HepG2 (cell line): Measurements from ENCODE around the gene ALCAM. TPM values are rescaled to one million over a fixed set of nuclear protein-coding genes. Genes with fewer than 3 reads are reported as not detected.
A peak's percentile ranks its signal among the peaks of the same experiment; 100 is the strongest.

ENCODE experiments used
- ATAC-seq: fragments of 200-7000 bp; cut with Tn5 transposase; 3 replicates; pipeline ENCODE4 v1.9.1; 2020; ENCODE audit warnings: mild to moderate bottlenecking, moderate library complexity
- BruUV-seq: library from RNA; stranded (reverse); fragments of 400-500 nt; replicated peaks from 2 replicates; lab custom pipeline; 2021; lab: Mats Ljungman, UMichigan
- CTCF ChIA-PET: fragments of 300-600 bp; formaldehyde crosslinking; extraction: SDS; loops from one replicate; lab custom pipeline; 2021; ENCODE audit warnings: low total read pairs, inconsistent platforms, low intra/inter-chr PET ratio; lab: Yijun Ruan, JAX
- POLR2A ChIA-PET: fragments of 350-600 bp; sonication (Branson Sonifier 250); formaldehyde crosslinking; loops from one replicate; lab custom pipeline; 2020; ENCODE audit warnings: antibody characterized with exemption, inconsistent platforms; lab: Yijun Ruan, JAX
- DNase-seq: peaks from one replicate; pipeline ENCODE4 v3.0.0-alpha.2; 2015; ENCODE audit warnings: low spot score
- FAIRE-seq: peaks from 3 replicates; lab custom pipeline; 2011; peaks lifted over from hg19 to GRCh38; lab: Jason Lieb, UNC
- H2AFZ ChIP-seq: one replicate; pipeline ENCODE4 v1.6.1; 2011; ENCODE audit warnings: low read length, inconsistent platforms
- H3K27ac ChIP-seq: fragments of 300-600 bp; 3 replicates; pipeline ENCODE4 v1.8.0; 2011; ENCODE audit warnings: mixed run types, mild to moderate bottlenecking, mixed read lengths, low read length, inconsistent platforms; ENCODE audit not compliant: insufficient read depth; ENCODE audit errors: extremely low read length
- H3K27me3 ChIP-seq, 2 experiments: fragments of 200-600 bp in 1 of 2; 2 replicates in 1 of 2; 3 replicates in 1 of 2; pipeline versions ENCODE4 v1.6.0 to v1.8.0; 2011; ENCODE audit warnings: low read length in 2 of 2, mild to moderate bottlenecking in 2 of 2, moderate library complexity in 2 of 2, inconsistent platforms in 1 of 2; ENCODE audit not compliant: insufficient read depth in 2 of 2, control insufficient read depth in 1 of 2
- H3K36me3 ChIP-seq, 2 experiments: fragments of 200-600 bp in 1 of 2; replicated peaks in 1 of 2; 2 replicates in 1 of 2; 3 replicates in 1 of 2; pipeline versions ENCODE4 v1.5.1 to v1.8.0; 2011; ENCODE audit warnings: low read length in 2 of 2, inconsistent platforms in 1 of 2; ENCODE audit not compliant: insufficient read depth in 2 of 2, control insufficient read depth in 1 of 2
- H3K4me1 ChIP-seq: 2 replicates; pipeline ENCODE4 v1.5.1; 2012; ENCODE audit warnings: low read length, inconsistent platforms; ENCODE audit not compliant: insufficient read depth
- H3K4me2 ChIP-seq: 2 replicates; pipeline ENCODE4 v1.6.0; 2011; ENCODE audit warnings: low read depth, low read length, inconsistent platforms
- H3K4me3 ChIP-seq, 3 experiments: fragments of 200-600 bp in 1 of 3; sonication (generic), shearing (Covaris generic) in 1 of 3; replicated peaks in 1 of 3; 2 replicates each; pipeline ENCODE4 v1.5.1; 2011 to 2016; ENCODE audit warnings: low read length in 3 of 3, inconsistent platforms in 2 of 3, low read depth in 2 of 3, mild to moderate bottlenecking in 2 of 3, control low read depth in 1 of 3, mixed read lengths in 1 of 3; ENCODE audit not compliant: insufficient read depth in 1 of 3
- H3K79me2 ChIP-seq: one replicate; pipeline ENCODE4 v1.6.1; 2011; ENCODE audit warnings: low read length, inconsistent platforms; ENCODE audit not compliant: insufficient read depth
- H3K9ac ChIP-seq: 2 replicates; pipeline ENCODE4 v1.6.0; 2011; ENCODE audit warnings: mild to moderate bottlenecking, low read depth, low read length, inconsistent platforms; ENCODE audit not compliant: insufficient read depth
- H3K9me3 ChIP-seq: 2 replicates; pipeline ENCODE4 v1.5.1; 2012; ENCODE audit warnings: mild to moderate bottlenecking, low read length
- H4K20me1 ChIP-seq: 2 replicates; pipeline ENCODE4 v1.6.0; 2011; ENCODE audit warnings: inconsistent platforms, mild to moderate bottlenecking, low read length, moderate library complexity; ENCODE audit not compliant: insufficient read depth
- ATF1 ChIP-seq: IDR thresholded peaks from 2 replicates; pipeline ENCODE4 v1.6.1; 2016; ENCODE audit warnings: mild to moderate bottlenecking, control low read depth
- HOXA3 ChIP-seq: sonication (generic); formaldehyde crosslinking; IDR thresholded peaks from 2 replicates; pipeline ENCODE4 v1.5.0; 2020; ENCODE audit warnings: missing genetic modification reagents
- REXO4 ChIP-seq: sonication (generic); formaldehyde crosslinking; IDR thresholded peaks from 2 replicates; pipeline ENCODE4 v1.8.0; 2022; ENCODE audit warnings: missing genetic modification reagents, mild to moderate bottlenecking, borderline replicate concordance
- RFXAP ChIP-seq: sonication (generic); formaldehyde crosslinking; IDR thresholded peaks from 2 replicates; pipeline ENCODE4 v1.4.0; 2020; ENCODE audit warnings: missing genetic modification reagents, borderline replicate concordance
- SAP130 ChIP-seq: IDR thresholded peaks from 2 replicates; pipeline ENCODE4 v1.6.1; 2016; ENCODE audit warnings: low read depth
- SP4 ChIP-seq: sonication (generic); formaldehyde crosslinking; IDR thresholded peaks from 2 replicates; pipeline ENCODE4 v1.8.1; 2023; ENCODE audit warnings: mild to moderate bottlenecking, missing genetic modification reagents
- U2AF2 ChIP-seq: fragments of 200-400 bp; formaldehyde crosslinking; IDR thresholded peaks from 2 replicates; pipeline ENCODE4 v1.6.1; 2017; ENCODE audit warnings: low read depth, mild to moderate bottlenecking, low read length
- ZFP90 ChIP-seq: sonication (generic); formaldehyde crosslinking; IDR thresholded peaks from 2 replicates; pipeline ENCODE4 v1.8.0; 2022; ENCODE audit warnings: missing genetic modification reagents, mild to moderate bottlenecking, inconsistent platforms, borderline replicate concordance
- ZNF224 ChIP-seq: sonication (generic); formaldehyde crosslinking; IDR thresholded peaks from 2 replicates; pipeline ENCODE4 v1.5.0; 2020; ENCODE audit warnings: mild to moderate bottlenecking, missing genetic modification reagents
- ZNF350 ChIP-seq: sonication (generic); formaldehyde crosslinking; IDR thresholded peaks from 2 replicates; pipeline ENCODE4 v1.4.0; 2020; ENCODE audit warnings: mild to moderate bottlenecking, low read depth, missing genetic modification reagents, borderline replicate concordance
- ZNF431 ChIP-seq: sonication (generic); formaldehyde crosslinking; IDR thresholded peaks from 2 replicates; pipeline ENCODE4 v1.9.0; 2022; ENCODE audit warnings: missing genetic modification reagents, low read depth, mild to moderate bottlenecking, borderline replicate concordance
- ZNF501 ChIP-seq: sonication (generic); formaldehyde crosslinking; IDR thresholded peaks from 2 replicates; pipeline ENCODE4 v1.5.1; 2020; ENCODE audit warnings: mild to moderate bottlenecking, moderate library complexity, missing genetic modification reagents
- ZNF7 ChIP-seq: IDR thresholded peaks from 2 replicates; pipeline ENCODE4 v1.6.1; 2016; ENCODE audit warnings: missing biosample characterization, missing genetic modification reagents
- ZNF724P ChIP-seq: sonication (generic); formaldehyde crosslinking; IDR thresholded peaks from 2 replicates; pipeline ENCODE4 v1.8.0; 2022; ENCODE audit warnings: missing genetic modification reagents, borderline replicate concordance
- WGBS: methylation state at CpG from one replicate; pipeline ENCODE4 v1.1.6; 2017; ENCODE audit warnings: low lambda C conversion rate; 5-methylcytosine and 5-hydroxymethylcytosine counted together
- in situ Hi-C: cut with HindIII; loops from 2 replicates; pipeline ENCODE4 v1.10.0; 2017; ENCODE audit warnings: low pct_unique_long_range_greater_than_20kb; ENCODE audit not compliant: extremely low pct_ligation_motif_present
- intact Hi-C: fragments of 100-400 bp; cut with micrococcal nuclease; formaldehyde crosslinking; loops from one replicate; pipeline ENCODE4 v1.10.0; 2022; ENCODE audit not compliant: unreplicated experiment
- polyA plus RNA-seq, 8 experiments: library from polyadenylated mRNA; depleted of rRNA in 3 of 8; stranded (reverse) in 7 of 8; unstranded in 1 of 8; fragments of >200 nt; fragmentation: Illumina TruSeq in 4 of 8; extraction: Trizol in 4 of 8; gene quantifications; 2 replicates each; pipeline versions ENCODE4 v1.2.1 to v1.2.3, GENCODE V29; 2011 to 2016; ENCODE audit warnings: low read depth in 4 of 8, missing spikeins in 1 of 8, mixed read lengths in 1 of 8; ENCODE audit not compliant: insufficient read depth in 1 of 8
- total RNA-seq, 5 experiments: library from RNA; depleted of rRNA; stranded (reverse); fragments of >200 nt; fragmentation: Illumina TruSeq; extraction: Trizol; gene quantifications; 2 replicates each; pipeline ENCODE4 v1.2.3, GENCODE V29; 2016; ENCODE audit warnings: low read depth in 1 of 5
- TF ChIP-seq, protein P1 (sequence below): sonication (generic); formaldehyde crosslinking; IDR thresholded peaks from 2 replicates; pipeline ENCODE4 v1.5.0; 2020; ENCODE audit warnings: missing genetic modification reagents
- TF ChIP-seq, protein P2 (sequence below): IDR thresholded peaks from 2 replicates; pipeline ENCODE4 v1.6.1; 2016; ENCODE audit warnings: missing compliant biosample characterization, missing genetic modification reagents, borderline replicate concordance
- TF ChIP-seq, protein P3 (sequence below): sonication (generic); formaldehyde crosslinking; IDR thresholded peaks from 2 replicates; pipeline ENCODE4 v1.9.0; 2022; ENCODE audit warnings: missing genetic modification reagents, mild to moderate bottlenecking, borderline replicate concordance

Gene ALCAM
- total and polyA plus RNA-seq, 2 of the 13 experiments (the other 11 are each of a cell fraction or from before 2014, with no cell fraction given): 26.0 to 33.1 TPM

DNA sequence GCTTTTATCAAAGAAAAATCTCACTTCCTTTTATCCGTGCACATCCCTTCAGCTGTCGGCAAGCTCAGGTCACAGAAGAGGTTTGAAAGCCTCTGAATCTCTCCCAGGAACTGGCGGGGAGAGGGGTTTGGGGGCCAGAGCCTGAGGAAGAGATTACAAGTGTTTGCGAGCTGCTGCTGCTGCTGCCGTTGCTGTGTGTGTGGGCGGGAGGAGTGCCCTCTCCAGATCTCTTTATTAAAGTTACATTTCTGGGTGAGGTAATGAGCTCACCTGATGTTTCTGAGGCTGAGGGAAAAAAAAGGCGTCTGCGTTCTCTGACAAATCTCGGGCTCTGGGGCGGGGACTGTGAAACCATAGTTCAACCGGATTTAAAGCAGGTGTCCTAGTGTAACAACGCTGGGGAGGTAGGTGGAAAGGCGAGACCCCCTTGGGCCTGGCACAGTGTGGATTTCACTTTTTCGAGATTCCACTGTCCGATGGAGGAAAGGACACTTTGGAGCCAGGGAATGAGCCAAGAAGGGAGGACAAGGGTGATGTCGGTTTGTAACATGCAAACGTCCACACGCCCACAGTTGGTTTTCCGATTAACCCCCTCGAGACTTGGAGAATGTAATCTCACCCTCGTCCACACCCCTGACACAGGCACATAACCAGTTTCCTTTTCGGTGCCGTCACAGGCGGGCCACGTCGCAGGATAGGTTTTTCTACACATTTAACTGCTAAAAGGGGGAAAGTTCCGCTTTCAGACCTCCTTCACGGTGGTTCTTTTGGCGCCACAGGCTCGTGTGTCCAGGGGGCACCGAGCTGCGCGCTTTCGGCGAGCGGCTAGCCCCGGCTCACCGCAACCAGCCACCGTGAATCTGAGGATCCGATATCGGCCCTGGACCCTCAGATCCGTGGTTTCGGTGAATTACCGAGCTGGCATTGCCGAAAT lies 2.1 kb downstream of the ALCAM start:
- TSS peak; percentile 81 for BruUV-seq
- CTCF ChIA-PET: interaction anchor here (1.9 kb wide), 1 partner anchor 150 kb away, joined by 7 read pairs; no protein-coding TSS in a partner anchor
- TF ChIP-seq ZFP90 (CRISPR knock-in tag) (0 out of 2 replicates have a peak, but pooled peaks have one; percentile 66), ZNF7 (CRISPR knock-in tag) (peak; percentile 60), RFXAP (peak; percentile 11; the same call in 1 of the 2 replicates), U2AF2 (no peak), ZNF224 (CRISPR knock-in tag) (no peak), ZNF724P (CRISPR knock-in tag) (0 out of 2 replicates have a peak, but pooled peaks have one; percentile 42), SAP130 (peak; percentile 42; the same call in 1 of the 2 replicates), ATF1 (CRISPR knock-in tag) (no peak), SP4 (0 out of 2 replicates have a peak, but pooled peaks have one; percentile 63), ZNF501 (CRISPR knock-in tag) (peak; percentile 84), ZNF431 (peak; percentile 52; the same call in 1 of the 2 replicates), HOXA3 (peak; percentile 19; the same call in 1 of the 2 replicates), ZNF350 (CRISPR knock-in tag) (peak; percentile 47; the same call in 1 of the 2 replicates), REXO4 (CRISPR knock-in tag) (no peak)
- TF ChIP-seq, protein P1, sequence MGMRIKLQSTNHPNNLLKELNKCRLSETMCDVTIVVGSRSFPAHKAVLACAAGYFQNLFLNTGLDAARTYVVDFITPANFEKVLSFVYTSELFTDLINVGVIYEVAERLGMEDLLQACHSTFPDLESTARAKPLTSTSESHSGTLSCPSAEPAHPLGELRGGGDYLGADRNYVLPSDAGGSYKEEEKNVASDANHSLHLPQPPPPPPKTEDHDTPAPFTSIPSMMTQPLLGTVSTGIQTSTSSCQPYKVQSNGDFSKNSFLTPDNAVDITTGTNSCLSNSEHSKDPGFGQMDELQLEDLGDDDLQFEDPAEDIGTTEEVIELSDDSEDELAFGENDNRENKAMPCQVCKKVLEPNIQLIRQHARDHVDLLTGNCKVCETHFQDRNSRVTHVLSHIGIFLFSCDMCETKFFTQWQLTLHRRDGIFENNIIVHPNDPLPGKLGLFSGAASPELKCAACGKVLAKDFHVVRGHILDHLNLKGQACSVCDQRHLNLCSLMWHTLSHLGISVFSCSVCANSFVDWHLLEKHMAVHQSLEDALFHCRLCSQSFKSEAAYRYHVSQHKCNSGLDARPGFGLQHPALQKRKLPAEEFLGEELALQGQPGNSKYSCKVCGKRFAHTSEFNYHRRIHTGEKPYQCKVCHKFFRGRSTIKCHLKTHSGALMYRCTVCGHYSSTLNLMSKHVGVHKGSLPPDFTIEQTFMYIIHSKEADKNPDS (CRISPR knock-in tag): 0 out of 2 replicates have a peak, but pooled peaks have one; percentile 7
- TF ChIP-seq, protein P2, sequence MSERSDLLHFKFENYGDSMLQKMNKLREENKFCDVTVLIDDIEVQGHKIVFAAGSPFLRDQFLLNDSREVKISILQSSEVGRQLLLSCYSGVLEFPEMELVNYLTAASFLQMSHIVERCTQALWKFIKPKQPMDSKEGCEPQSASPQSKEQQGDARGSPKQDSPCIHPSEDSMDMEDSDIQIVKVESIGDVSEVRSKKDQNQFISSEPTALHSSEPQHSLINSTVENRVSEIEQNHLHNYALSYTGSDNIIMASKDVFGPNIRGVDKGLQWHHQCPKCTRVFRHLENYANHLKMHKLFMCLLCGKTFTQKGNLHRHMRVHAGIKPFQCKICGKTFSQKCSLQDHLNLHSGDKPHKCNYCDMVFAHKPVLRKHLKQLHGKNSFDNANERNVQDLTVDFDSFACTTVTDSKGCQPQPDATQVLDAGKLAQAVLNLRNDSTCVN (CRISPR knock-in tag): 0 out of 2 replicates have a peak, but pooled peaks have one; percentile 22
- TF ChIP-seq, protein P3, sequence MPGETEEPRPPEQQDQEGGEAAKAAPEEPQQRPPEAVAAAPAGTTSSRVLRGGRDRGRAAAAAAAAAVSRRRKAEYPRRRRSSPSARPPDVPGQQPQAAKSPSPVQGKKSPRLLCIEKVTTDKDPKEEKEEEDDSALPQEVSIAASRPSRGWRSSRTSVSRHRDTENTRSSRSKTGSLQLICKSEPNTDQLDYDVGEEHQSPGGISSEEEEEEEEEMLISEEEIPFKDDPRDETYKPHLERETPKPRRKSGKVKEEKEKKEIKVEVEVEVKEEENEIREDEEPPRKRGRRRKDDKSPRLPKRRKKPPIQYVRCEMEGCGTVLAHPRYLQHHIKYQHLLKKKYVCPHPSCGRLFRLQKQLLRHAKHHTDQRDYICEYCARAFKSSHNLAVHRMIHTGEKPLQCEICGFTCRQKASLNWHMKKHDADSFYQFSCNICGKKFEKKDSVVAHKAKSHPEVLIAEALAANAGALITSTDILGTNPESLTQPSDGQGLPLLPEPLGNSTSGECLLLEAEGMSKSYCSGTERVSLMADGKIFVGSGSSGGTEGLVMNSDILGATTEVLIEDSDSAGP: peak; percentile 80; the same call in 1 of the 2 replicates

More for the DNA sequence above, 2.1 kb downstream of the ALCAM start:
- intact Hi-C loops: loop anchor here (1.0 to 10.0 kb wide), 5 partner anchors 134 to 807 kb away; no protein-coding TSS in a partner anchor
- Histone ChIP-seq H3K4me2 (peak overlapping the region; percentile 93), H3K4me3 (peak overlapping the region; percentile 81 to 91 (median 86)), H3K9me3 (no peaks in the 10 kb centered on the region), H4K20me1 (no peaks in the 10 kb centered on the region), H3K4me1 (peaks cover 41% of the 10 kb centered on the region), H3K9ac (peak overlapping the region; percentile 93), H3K36me3 (no peaks in the 10 kb centered on the region), H3K79me2 (peaks cover 68% of the 10 kb centered on the region), H3K27me3 (no peaks in the 10 kb centered on the region; a peak in 1 of 5 replicates), H3K27ac (peak overlapping the region; percentile 90), H2AFZ (no peak overlapping the region)
- ATAC-seq: peak; percentile 14
- WGBS: 1% methylated on average over 38 of the region's 45 CpGs
- FAIRE-seq: peak; percentile 8
- POLR2A ChIA-PET: interaction anchor here (0.6 to 7.5 kb wide), 5 partner anchors 18 to 499 kb away, joined by 3 to 99 read pairs (median 3); no protein-coding TSS in a partner anchor
- in situ Hi-C loops: loop anchor here (5.0 to 25.0 kb wide), 2 partner anchors 143 to 757 kb away; no protein-coding TSS in a partner anchor
- peak; percentile 60 for DNase-seq
